Right lobe of liver (tissue), 6 donors: ENCODE measurements around the gene ZBTB21. TPM values are rescaled to one million over a fixed set of nuclear protein-coding genes. Genes with fewer than 3 reads are reported as not detected.

ENCODE experiments used
- ATAC-seq, 4 donors: fragments of 200-7000 bp; cut with Tn5 transposase; one replicate each; pipeline ENCODE4 v1.9.1; 2020; ENCODE audit warnings: mild to moderate bottlenecking in 4 of 4, moderate library complexity in 4 of 4
- DNase-seq, 3 donors: peaks; one replicate each; pipeline ENCODE4 v3.0.0-alpha.2; 2020
- H3K27ac ChIP-seq, 3 donors: fragments of 200-600 bp; one replicate each; pipeline ENCODE4 v1.8.0; 2022
- H3K27me3 ChIP-seq, 2 donors: fragments of 200-600 bp; one replicate each; pipeline ENCODE4 v1.8.0; 2022
- H3K36me3 ChIP-seq, 4 donors: fragments of 200-600 bp; sonication (generic) in 1 of 4; one replicate each; pipeline versions ENCODE4 v1.5.1 to v1.8.0; 2017 to 2022; ENCODE audit warnings: control low read depth in 1 of 4
- H3K4me1 ChIP-seq, 4 donors: fragments of 200-600 bp; sonication (generic) in 1 of 4; one replicate each; pipeline versions ENCODE4 v1.5.1 to v1.8.0; 2017 to 2022; ENCODE audit warnings: control low read depth in 1 of 4
- H3K4me3 ChIP-seq, 3 donors: fragments of 200-600 bp; one replicate each; pipeline ENCODE4 v1.8.0; 2022
- H3K9me3 ChIP-seq, 4 donors: fragments of 200-600 bp; sonication (generic) in 1 of 4; one replicate each; pipeline versions ENCODE4 v1.5.1 to v1.8.0; 2017 to 2022; ENCODE audit warnings: control low read depth in 1 of 4
- POLR2A ChIP-seq: fragments of 450-650 bp; IDR thresholded peaks from one replicate; pipeline ENCODE4 v1.6.1; 2017; ENCODE audit warnings: antibody characterized with exemption, mild to moderate bottlenecking
- WGBS: methylation state at CpG from one replicate; pipeline ENCODE4 v1.1.6; 2018; ENCODE audit warnings: low coverage, low lambda C conversion rate; ENCODE audit not compliant: insufficient coverage; ENCODE audit errors: missing lambda C conversion rate; 5-methylcytosine and 5-hydroxymethylcytosine counted together
- intact Hi-C, 2 donors: fragments of 100-400 bp; cut with DNase I; formaldehyde crosslinking; loops; one replicate each; pipeline versions ENCODE4 v1.11.2 to v1.14.1; 2022
- total RNA-seq, 6 experiments: library from RNA; depleted of rRNA in 2 of 6; stranded (reverse); fragments of >200 nt in 2 of 6; fragmentation: NEBNext Ultra II Directional in 3 of 6; extraction: Animal tissue kit (Norgen Biotek cat#: 25700) in 3 of 6; gene quantifications; one replicate each; pipeline versions ENCODE4 v1.1.0 to v1.2.4, GENCODE V29; 2016 to 2023
- TF ChIP-seq, protein P1 (sequence below), 4 donors: fragments of 200-600 bp in 3 of 4; fragments of 450-650 bp in 1 of 4; IDR thresholded peaks; one replicate each; pipeline versions ENCODE4 v1.5.1 to v1.8.0; 2016 to 2022; ENCODE audit warnings: antibody characterized with exemption in 4 of 4, mild to moderate bottlenecking in 2 of 4
- donor health status: DM: no; HTN: yes; CAD: no.
- donor health status: DM: no; HTN: no; CAD: no.
- donor health status: DM: no; HTN: no; CAD: no.
- donor health status: DM: no; HTN: yes; CAD: no.
- donor health status: DM: no; HTN: yes; CAD: no.

ZBTB21 gene
- total RNA-seq, 6 experiments from 2014 or later, result 3.0 to 28.5 (median 11.2) TPM

DNA sequence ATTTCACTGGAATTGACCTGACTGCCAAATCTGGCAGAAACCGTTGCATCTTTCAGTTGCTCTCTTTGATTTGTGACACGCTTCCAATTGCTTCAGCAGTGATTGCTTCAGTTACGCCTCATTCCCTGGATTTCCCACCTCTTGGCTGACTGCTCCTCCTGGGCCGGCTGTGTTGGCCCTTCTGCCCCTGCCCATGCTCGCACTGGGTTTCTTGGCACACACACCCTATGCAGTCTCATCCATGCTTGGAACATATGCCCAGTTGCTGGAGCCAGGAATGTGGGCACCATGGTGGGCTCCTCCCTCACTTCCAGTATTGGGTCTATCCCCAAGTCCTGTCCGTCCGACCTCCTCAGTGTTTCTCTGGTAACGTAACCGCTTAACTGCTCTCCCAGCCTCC lies 2.2 kb upstream of the ZBTB21 start:
- no peak overlapping the region for H3K27ac ChIP-seq
- H3K4me1 ChIP-seq, result peaks cover 0 to 14% (median 4%) of the 10 kb centered on the region in 4 donors
- no peak for DNase-seq
- no peaks in the 10 kb centered on the region for H3K27me3 ChIP-seq
- TF ChIP-seq, protein P1, sequence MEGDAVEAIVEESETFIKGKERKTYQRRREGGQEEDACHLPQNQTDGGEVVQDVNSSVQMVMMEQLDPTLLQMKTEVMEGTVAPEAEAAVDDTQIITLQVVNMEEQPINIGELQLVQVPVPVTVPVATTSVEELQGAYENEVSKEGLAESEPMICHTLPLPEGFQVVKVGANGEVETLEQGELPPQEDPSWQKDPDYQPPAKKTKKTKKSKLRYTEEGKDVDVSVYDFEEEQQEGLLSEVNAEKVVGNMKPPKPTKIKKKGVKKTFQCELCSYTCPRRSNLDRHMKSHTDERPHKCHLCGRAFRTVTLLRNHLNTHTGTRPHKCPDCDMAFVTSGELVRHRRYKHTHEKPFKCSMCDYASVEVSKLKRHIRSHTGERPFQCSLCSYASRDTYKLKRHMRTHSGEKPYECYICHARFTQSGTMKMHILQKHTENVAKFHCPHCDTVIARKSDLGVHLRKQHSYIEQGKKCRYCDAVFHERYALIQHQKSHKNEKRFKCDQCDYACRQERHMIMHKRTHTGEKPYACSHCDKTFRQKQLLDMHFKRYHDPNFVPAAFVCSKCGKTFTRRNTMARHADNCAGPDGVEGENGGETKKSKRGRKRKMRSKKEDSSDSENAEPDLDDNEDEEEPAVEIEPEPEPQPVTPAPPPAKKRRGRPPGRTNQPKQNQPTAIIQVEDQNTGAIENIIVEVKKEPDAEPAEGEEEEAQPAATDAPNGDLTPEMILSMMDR (IDR thresholded peaks at IDR 0.05), result no peak
- peak; percentile 12 for TF ChIP-seq POLR2A
- H3K36me3 ChIP-seq, result peaks cover 0 to 5% (median 0%) of the 10 kb centered on the region in 4 donors
- no peaks in the 10 kb centered on the region for H3K9me3 ChIP-seq
- no peak for ATAC-seq
- intact Hi-C loops, result loop anchor here (10.0 kb wide), 2 partner anchors 92 to 102 kb away; no protein-coding TSS in a partner anchor
- H3K4me3 ChIP-seq, result no peak overlapping the region
- WGBS, result 90% methylated on average over 7 of the region's 9 CpGs

- H3K4me3 ChIP-seq, result peak overlapping the region; percentile 80 to 85 (median 84)
- no peaks in the 10 kb centered on the region for H3K27me3 ChIP-seq
- H3K9me3 ChIP-seq, result no peaks in the 10 kb centered on the region
- peaks cover 0 to 5% (median 0%) of the 10 kb centered on the region in 4 donors for H3K36me3 ChIP-seq
- WGBS, result 1% methylated on average over 30 of the region's 120 CpGs
- DNase-seq, result peak; percentile 54 to 84 (median 78)
- TF ChIP-seq, protein P1 (IDR thresholded peaks at IDR 0.05), result peak in 1 of 4 donors; percentile 32
- TF ChIP-seq POLR2A, result peak; percentile 62
- intact Hi-C loops, result loop anchor here (10.0 kb wide), 2 partner anchors 94 to 104 kb away; no protein-coding TSS in a partner anchor
- peaks cover 0 to 14% (median 4%) of the 10 kb centered on the region in 4 donors for H3K4me1 ChIP-seq
- peak overlapping the region; percentile 96 to 99 (median 99) for H3K27ac ChIP-seq
- peak; percentile 11 to 52 (median 43) for ATAC-seq
Observed at GRCh38 chr21:42010507-42011495, 641 bp upstream of the ZBTB21 start.

- H3K36me3 ChIP-seq, result peaks cover 0 to 5% (median 0%) of the 10 kb centered on the region in 4 donors
- H3K4me1 ChIP-seq, result peaks cover 0 to 14% (median 4%) of the 10 kb centered on the region in 4 donors
- peak overlapping the region; percentile 96 to 99 (median 99) for H3K27ac ChIP-seq
- intact Hi-C loops, result no loop called here
- H3K9me3 ChIP-seq, result no peaks in the 10 kb centered on the region
- WGBS, result 0% methylated on average over 15 of the region's 86 CpGs
- H3K27me3 ChIP-seq, result no peaks in the 10 kb centered on the region
- peak; percentile 19 for TF ChIP-seq POLR2A
- TF ChIP-seq, protein P1 (IDR thresholded peaks at IDR 0.05), result peak in 3 of 4 donors; percentile 23 to 30 (median 28)
- ATAC-seq (peak; percentile 21 to 42 (median 28)), DNase-seq (peak; percentile 76 to 78 (median 78))
- peak overlapping the region; percentile 80 to 85 (median 84) for H3K4me3 ChIP-seq
Observed at GRCh38 chr21:42009018-42009830, 936 bp downstream of the ZBTB21 start.

GRCh38 chr21:42007356-42007940 lies 2.7 kb downstream of the ZBTB21 start:
- intact Hi-C loops, result no loop called here
- TF ChIP-seq, protein P1 (IDR thresholded peaks at IDR 0.05), result no peak
- no peak for TF ChIP-seq POLR2A
- peaks cover 0 to 5% (median 0%) of the 10 kb centered on the region in 4 donors for H3K36me3 ChIP-seq
- DNase-seq, result no peak
- H3K4me3 ChIP-seq, result no peak overlapping the region
- ATAC-seq, result no peak
- H3K4me1 ChIP-seq, result peaks cover 0 to 14% (median 4%) of the 10 kb centered on the region in 4 donors
- no peaks in the 10 kb centered on the region for H3K9me3 ChIP-seq
- H3K27ac ChIP-seq, result no peak overlapping the region
- 95% methylated on average over 5 of the region's 6 CpGs for WGBS
- no peaks in the 10 kb centered on the region for H3K27me3 ChIP-seq
